LNCaP clone FGC (cell line): Measurements from ENCODE around the gene DYRK3.
A peak's percentile ranks its signal among the peaks of the same experiment; 100 is the strongest.

ENCODE experiments used
- DNase-seq: peaks from one replicate; pipeline ENCODE4 v3.0.0-alpha.2; 2011; ENCODE audit warnings: low read depth
- H3K4me3 ChIP-seq: 2 replicates; pipeline ENCODE4 v1.5.1; 2011; ENCODE audit warnings: mild to moderate bottlenecking, low read depth, low read length, control low read depth
- TF ChIP-seq, protein P1 (sequence below): IDR thresholded peaks from 2 replicates; pipeline ENCODE4 v1.5.1; 2012; ENCODE audit warnings: mild to moderate bottlenecking; ENCODE audit not compliant: control insufficient read depth, insufficient read depth; ENCODE audit errors: extremely low read depth

DYRK3 gene

DNA sequence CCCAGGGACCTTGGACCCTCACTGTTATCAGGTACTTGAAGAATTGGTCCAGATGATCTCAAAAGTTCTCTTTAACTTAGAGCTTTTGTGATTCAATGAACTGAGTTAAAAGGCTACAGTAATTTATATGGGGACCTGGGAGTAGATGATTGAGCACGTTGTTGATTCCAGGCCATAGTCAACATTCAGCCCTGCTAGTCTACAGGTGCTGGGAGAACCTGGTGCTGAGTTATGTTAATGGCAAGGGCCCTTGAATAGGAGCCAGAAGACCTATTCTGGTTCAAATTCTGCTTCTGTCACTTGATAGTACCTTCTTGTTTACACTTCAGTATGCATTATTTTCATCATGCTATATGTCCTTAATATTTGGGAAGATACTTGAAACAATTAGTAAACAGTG is 11.2 kb downstream of the DYRK3 start:
- peak; percentile 78 for DNase-seq
- TF ChIP-seq, protein P1, sequence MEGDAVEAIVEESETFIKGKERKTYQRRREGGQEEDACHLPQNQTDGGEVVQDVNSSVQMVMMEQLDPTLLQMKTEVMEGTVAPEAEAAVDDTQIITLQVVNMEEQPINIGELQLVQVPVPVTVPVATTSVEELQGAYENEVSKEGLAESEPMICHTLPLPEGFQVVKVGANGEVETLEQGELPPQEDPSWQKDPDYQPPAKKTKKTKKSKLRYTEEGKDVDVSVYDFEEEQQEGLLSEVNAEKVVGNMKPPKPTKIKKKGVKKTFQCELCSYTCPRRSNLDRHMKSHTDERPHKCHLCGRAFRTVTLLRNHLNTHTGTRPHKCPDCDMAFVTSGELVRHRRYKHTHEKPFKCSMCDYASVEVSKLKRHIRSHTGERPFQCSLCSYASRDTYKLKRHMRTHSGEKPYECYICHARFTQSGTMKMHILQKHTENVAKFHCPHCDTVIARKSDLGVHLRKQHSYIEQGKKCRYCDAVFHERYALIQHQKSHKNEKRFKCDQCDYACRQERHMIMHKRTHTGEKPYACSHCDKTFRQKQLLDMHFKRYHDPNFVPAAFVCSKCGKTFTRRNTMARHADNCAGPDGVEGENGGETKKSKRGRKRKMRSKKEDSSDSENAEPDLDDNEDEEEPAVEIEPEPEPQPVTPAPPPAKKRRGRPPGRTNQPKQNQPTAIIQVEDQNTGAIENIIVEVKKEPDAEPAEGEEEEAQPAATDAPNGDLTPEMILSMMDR = no peak
- H3K4me3 ChIP-seq = no peak overlapping the region

- no peak for DNase-seq
- TF ChIP-seq, protein P1 = no peak
- H3K4me3 ChIP-seq = no peak overlapping the region
These were observed 11.9 kb downstream of the DYRK3 start for GRCh38 chr1:206647224-206647623.

DNA sequence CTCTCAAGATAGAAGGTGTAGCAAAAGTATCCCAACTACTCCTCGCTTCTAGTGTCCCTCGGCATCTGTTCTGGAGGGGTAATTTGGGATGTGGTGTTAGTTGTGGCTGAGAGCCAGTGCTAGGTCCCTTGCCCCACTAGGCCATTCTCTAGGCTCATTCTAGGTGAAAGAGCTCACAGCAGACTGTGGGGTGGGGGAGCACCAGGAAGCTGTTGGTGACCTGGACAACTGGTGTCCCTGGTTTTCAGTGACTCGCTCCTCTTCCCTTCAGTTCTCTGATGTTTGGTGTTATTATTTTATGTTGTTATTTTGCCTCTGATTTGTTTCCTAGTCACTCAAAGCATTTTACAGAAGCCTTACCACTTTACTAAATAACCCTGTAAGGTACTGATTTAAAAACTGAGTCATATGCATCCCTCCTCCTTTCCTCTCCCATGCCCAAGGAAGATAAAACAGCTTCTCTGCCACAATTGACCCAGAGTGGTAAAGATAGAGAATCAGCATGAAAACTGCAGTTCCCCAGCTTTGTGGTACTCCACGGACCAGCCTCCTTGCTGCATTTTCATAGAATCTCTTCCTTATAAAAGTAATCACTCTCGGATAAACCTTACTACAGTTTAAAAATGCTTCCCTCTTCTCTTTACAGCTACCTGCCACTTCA is 14.1 kb downstream of the DYRK3 start:
- no peak overlapping the region for H3K4me3 ChIP-seq
- TF ChIP-seq, protein P1 = no peak
- DNase-seq = no peak

DNA sequence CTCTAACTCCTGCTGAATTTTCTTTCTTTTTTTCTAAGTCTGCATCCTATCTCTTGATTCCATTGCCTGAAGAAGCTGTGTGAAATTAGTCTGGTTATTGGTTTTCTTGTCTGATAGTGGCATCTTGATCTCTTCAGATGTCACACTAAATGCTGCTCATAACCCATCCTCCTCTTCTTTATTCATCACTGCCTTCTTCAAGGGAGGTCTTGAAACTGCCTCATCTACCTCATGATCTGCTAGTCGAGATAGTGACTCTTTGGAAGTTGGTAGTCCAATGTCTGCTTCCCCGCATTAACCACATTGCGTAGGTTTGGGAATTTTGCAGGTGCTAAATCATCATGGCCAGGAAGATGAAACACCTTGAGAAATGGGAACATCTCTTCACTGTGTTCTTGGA is 15.7 kb downstream of the DYRK3 start:
- no peak overlapping the region for H3K4me3 ChIP-seq
- no peak for DNase-seq
- TF ChIP-seq, protein P1 = no peak

DNA sequence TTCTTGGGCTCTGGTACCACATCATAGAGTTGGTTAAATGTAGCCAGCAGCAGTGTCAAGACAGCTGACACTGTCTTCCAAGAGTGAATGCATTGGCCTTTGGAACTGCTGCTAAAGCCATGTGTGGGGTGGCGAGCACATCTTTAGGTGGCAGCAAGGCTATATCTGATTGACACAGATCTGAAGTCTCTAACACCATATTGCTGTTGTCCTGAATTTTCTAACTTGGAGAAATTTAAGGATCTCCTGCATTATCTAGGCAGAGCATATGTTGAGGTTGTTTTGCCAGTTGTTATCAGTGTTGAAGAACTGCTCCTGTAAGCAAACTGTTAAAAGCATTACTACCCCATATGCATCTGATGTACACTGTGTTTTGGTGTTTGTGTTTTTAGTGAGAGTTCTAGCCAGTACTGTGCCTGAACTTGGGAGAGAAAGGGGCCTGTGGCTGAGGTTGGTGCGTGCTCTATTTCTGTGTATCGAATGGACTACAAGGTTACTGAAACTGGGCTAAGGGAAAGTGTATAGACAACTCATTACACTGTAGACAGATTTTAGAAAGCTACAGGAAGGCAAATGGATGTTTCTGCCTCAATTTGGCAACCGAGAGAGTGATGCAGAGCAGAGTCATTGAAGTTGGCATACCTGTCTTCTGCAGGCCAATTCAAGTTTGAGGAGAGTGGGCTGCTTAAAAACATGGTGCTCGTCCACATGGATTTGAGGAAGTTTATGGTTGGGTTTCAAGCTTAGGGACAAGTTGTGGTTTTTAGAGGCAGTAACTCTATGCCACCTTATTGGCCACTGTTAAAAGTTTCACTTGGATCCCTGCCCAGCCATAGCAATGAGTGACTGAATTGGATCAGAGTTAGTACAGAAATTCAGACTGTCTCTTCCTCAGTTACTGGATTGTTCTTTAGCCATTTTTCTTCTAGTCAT is 16.9 kb downstream of the DYRK3 start:
- no peak overlapping the region for H3K4me3 ChIP-seq
- DNase-seq = no peak
- TF ChIP-seq, protein P1 = no peak

DNA sequence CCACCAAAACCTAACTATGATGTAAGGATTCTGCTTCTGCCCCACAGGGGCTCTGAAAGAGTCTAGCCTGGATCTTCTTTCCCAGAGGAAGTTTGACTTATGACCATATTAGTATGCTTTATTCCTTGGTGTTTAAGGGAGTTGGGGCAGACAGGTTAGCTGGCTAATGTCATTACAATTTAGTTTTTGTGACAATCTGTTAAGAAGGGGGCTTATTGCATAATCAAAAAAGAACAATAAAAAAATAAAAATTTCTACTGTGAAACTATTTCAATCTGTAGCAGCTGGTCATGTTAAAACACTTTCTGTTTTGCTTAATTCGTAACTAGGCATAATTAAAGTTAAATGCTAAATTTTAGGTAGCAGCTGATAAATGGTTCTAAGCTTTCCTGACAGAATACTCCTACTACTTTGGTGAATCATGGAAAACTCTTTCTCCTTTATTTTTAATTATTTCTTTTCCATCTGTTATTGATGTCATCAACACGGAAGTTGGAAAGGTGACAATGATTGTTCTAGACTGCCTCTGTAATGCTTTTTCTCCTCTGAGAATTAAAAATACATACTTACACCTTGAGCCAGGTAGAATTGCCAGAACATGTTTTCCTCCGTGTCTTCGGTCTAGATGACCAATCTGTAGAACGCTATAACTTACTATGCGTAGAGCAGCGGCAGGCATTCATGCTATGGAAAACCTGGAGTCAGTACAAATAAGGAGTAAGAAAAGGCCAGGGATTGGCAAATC is 18.6 kb downstream of the DYRK3 start:
- TF ChIP-seq, protein P1 = no peak
- no peak overlapping the region for H3K4me3 ChIP-seq
- no peak for DNase-seq
